ENCODE results near the gene NFATC2. TPM values are rescaled to one million over a fixed set of nuclear protein-coding genes. Genes with fewer than 3 reads are reported as not detected.

Gene NFATC2
- polyA plus RNA-seq, 1 donor = 22.3 TPM

DNA sequence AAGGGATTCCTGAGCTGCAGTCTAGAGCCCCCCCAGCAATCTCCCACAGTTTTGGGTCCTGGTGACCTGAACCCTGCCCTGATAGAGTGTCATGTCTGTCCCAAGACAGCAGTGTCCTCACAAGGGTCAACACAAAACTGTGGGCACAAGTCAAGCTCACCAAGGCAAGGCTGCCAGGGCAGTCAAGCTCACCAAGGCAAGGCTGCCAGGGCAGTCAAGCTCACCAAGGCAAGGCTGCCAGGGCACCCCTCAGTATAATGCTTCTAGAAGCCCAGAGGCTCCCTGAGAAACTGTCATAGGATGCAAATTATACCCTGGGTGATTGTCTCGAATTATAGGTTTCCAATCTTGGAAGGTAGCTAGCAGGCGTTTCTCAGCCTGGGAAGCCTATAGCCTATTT is 108.5 kb downstream of the NFATC2 start:
- WGBS (ENCODE audit: insufficient coverage, low lambda C conversion rate) = no CpG with 5 or more reads among the region's 2 CpGs
- peaks cover 66% of the 10 kb centered on the region for H3K36me3 ChIP-seq (ENCODE audit: control insufficient read depth, insufficient read depth, low read length)
- DNase-seq = no peak

DNA sequence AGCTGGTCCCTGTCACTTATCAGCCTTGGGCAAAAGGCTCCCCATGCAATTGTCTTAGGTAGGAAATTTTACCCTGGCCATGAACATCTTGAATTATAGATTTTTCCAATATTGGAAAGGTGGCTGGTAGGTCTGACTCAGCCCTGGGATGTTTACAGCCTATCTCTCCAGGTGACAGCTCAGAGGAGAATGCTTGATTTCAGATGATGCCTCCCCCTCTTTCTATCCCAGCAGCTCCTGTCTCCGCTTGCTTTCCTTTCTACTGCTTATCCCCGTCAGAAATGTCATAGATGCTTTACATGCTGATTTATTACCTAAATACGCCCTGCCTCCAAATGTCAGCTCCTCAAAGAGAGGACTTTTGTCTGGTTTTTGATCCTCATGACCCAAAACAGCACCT is 109.6 kb downstream of the NFATC2 start:
- Histone ChIP-seq H3K27me3 (ENCODE audit: control insufficient read depth, insufficient read depth, low read length) (no peaks in the 10 kb centered on the region), H3K9me3 (ENCODE audit: control insufficient read depth, low read depth, low read length) (no peaks in the 10 kb centered on the region), H3K27ac (ENCODE audit: low read length) (no peak overlapping the region), H3K36me3 (ENCODE audit: control insufficient read depth, insufficient read depth, low read length) (peaks cover 65% of the 10 kb centered on the region), H3K4me1 (ENCODE audit: control insufficient read depth, insufficient read depth, low read length) (peaks cover 4% of the 10 kb centered on the region), H3K4me3 (ENCODE audit: low read length) (no peak overlapping the region)
- WGBS (ENCODE audit: insufficient coverage, low lambda C conversion rate) = 100% methylated on average over 2 of the region's 3 CpGs
- DNase-seq = no peak

More for the DNA sequence above, 108.5 kb downstream of the NFATC2 start:
- H3K4me1 ChIP-seq (ENCODE audit: control insufficient read depth, insufficient read depth, low read length) = no peaks in the 10 kb centered on the region
- H3K27me3 ChIP-seq (ENCODE audit: control insufficient read depth, insufficient read depth, low read length) = no peaks in the 10 kb centered on the region
- no peak overlapping the region for H3K4me3 ChIP-seq (ENCODE audit: low read length)
- H3K27ac ChIP-seq (ENCODE audit: low read length) = no peak overlapping the region
- no peaks in the 10 kb centered on the region for H3K9me3 ChIP-seq (ENCODE audit: control insufficient read depth, low read depth, low read length)

DNA sequence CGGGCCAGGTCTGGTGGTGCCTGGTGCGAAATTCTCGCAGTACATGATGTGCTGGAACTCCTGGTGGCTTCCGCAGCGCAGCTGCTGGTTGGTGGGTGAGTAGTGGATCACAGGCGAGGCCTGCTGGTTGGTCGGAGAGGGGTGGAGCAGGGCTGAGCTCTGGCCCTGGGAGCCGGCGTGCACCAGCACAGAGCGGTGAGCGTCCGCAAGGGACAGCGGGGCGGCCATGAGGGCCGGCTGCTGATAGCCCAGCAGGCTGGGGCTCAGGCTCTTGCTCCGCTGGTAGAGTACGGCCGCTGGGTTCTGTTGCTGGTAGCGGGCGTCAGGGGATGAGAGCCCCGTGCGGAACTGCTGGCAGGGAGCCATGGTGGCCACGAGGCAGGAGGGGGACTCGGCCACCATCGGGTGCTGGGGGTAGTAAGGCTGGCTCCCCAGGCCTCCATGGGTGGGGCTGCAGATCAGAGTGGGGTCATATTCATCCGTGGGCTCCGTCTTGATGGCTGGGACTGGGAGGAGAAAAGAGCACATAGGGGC is 110.2 kb downstream of the NFATC2 start:
- Histone ChIP-seq H3K36me3 (ENCODE audit: control insufficient read depth, insufficient read depth, low read length) (peaks cover 62% of the 10 kb centered on the region), H3K4me1 (ENCODE audit: control insufficient read depth, insufficient read depth, low read length) (peaks cover 7% of the 10 kb centered on the region), H3K9me3 (ENCODE audit: control insufficient read depth, low read depth, low read length) (no peaks in the 10 kb centered on the region), H3K4me3 (ENCODE audit: low read length) (no peak overlapping the region), H3K27me3 (ENCODE audit: control insufficient read depth, insufficient read depth, low read length) (no peaks in the 10 kb centered on the region), H3K27ac (ENCODE audit: low read length) (no peak overlapping the region)
- WGBS (ENCODE audit: insufficient coverage, low lambda C conversion rate) = no CpG with 5 or more reads among the region's 27 CpGs
- DNase-seq = no peak

DNA sequence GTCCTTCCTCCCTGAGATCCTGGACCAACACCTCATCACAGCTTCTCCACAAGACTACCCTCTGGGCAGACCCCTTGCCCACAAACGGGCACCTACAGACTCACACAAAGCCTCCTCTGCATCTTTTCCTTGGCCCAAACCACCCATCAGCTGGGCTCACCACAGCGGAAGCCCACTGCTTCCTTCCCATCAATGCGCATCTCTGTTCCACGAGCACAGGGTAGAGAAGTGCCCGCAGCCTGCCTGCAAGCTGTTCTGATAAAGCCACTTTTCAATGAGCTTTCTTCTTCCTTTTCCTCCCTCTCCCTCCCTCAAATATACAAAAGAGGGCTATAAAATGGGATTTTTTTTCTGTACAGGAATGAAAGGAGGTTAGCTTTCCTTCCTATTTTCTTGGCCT is 111.2 kb downstream of the NFATC2 start:
- Histone ChIP-seq H3K9me3 (ENCODE audit: control insufficient read depth, low read depth, low read length) (no peaks in the 10 kb centered on the region), H3K4me1 (ENCODE audit: control insufficient read depth, insufficient read depth, low read length) (peaks cover 7% of the 10 kb centered on the region), H3K4me3 (ENCODE audit: low read length) (no peak overlapping the region), H3K27me3 (ENCODE audit: control insufficient read depth, insufficient read depth, low read length) (no peaks in the 10 kb centered on the region), H3K27ac (ENCODE audit: low read length) (no peak overlapping the region), H3K36me3 (ENCODE audit: control insufficient read depth, insufficient read depth, low read length) (peaks cover 68% of the 10 kb centered on the region)
- 78% methylated on average over 4 of the region's 5 CpGs for WGBS (ENCODE audit: insufficient coverage, low lambda C conversion rate)
- no peak for DNase-seq

DNA sequence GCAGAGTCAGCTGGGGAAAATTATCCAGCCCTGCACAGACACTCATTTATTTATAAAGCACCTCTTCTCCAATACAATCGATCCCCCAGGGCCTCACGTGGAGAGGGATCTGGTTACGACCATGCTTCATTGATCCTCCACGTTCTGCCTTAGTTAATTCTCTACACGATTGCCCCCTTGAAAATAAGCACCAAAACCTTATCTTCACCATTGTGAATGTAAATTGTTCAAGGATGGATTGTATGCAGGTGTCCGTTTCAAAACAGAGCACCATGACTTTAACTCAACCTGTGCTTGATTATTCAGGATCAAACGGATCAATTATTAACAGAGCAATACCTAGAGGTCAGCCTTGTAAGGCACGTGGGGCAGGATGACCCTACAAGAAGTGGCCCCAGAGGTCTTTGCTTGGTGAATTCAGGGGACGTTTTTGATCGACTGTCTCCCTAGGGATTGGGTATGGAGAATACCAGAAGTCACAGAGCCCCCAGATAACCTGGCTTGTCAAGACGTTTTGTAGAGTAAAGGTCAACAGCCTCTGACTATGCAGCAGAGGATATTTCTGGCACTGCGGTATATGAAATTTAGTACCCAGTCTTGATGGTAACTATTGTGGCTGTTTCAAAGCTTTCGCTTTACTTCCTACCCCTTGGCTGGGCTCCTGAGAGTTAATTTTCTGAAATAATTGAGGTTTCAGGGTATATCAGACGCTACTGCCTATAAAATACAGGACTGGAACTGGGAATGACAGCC is 112.1 kb downstream of the NFATC2 start:
- H3K36me3 ChIP-seq (ENCODE audit: control insufficient read depth, insufficient read depth, low read length) = peaks cover 68% of the 10 kb centered on the region
- 100% methylated on average over 1 of the region's 14 CpGs for WGBS (ENCODE audit: insufficient coverage, low lambda C conversion rate)

DNA sequence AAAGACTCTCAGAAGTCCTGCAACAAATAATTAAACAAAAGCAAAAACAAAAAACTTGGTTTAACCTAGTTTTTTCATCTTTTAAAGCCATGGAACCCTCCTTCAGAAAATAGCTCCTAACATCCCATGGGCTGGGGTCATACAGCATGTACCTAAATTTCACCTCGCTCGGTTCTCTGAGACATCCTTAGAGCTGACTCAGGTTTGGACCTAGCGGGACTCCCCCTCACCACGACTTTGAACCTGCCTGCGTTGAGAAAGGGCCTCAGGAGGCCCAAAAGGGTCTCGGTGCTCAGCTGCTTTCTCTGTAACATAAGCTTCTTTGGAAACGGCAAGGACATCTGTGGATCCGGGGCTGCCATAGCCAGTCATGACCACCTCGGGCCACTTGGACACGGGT is 112.8 kb downstream of the NFATC2 start:
- no peak overlapping the region for H3K4me3 ChIP-seq (ENCODE audit: low read length)
- no peak overlapping the region for H3K27ac ChIP-seq (ENCODE audit: low read length)
- no CpG with 5 or more reads among the region's 10 CpGs for WGBS (ENCODE audit: insufficient coverage, low lambda C conversion rate)
- no peaks in the 10 kb centered on the region for H3K27me3 ChIP-seq (ENCODE audit: control insufficient read depth, insufficient read depth, low read length)
- peaks cover 7% of the 10 kb centered on the region for H3K4me1 ChIP-seq (ENCODE audit: control insufficient read depth, insufficient read depth, low read length)
- DNase-seq = no peak
- H3K9me3 ChIP-seq (ENCODE audit: control insufficient read depth, low read depth, low read length) = no peaks in the 10 kb centered on the region
- H3K36me3 ChIP-seq (ENCODE audit: control insufficient read depth, insufficient read depth, low read length) = peaks cover 68% of the 10 kb centered on the region

More for the DNA sequence above, 112.1 kb downstream of the NFATC2 start:
- H3K4me3 ChIP-seq (ENCODE audit: low read length) = no peak overlapping the region
- H3K27ac ChIP-seq (ENCODE audit: low read length) = no peak overlapping the region
- peaks cover 7% of the 10 kb centered on the region for H3K4me1 ChIP-seq (ENCODE audit: control insufficient read depth, insufficient read depth, low read length)
- DNase-seq = no peak
- no peaks in the 10 kb centered on the region for H3K27me3 ChIP-seq (ENCODE audit: control insufficient read depth, insufficient read depth, low read length)
- no peaks in the 10 kb centered on the region for H3K9me3 ChIP-seq (ENCODE audit: control insufficient read depth, low read depth, low read length)

DNA sequence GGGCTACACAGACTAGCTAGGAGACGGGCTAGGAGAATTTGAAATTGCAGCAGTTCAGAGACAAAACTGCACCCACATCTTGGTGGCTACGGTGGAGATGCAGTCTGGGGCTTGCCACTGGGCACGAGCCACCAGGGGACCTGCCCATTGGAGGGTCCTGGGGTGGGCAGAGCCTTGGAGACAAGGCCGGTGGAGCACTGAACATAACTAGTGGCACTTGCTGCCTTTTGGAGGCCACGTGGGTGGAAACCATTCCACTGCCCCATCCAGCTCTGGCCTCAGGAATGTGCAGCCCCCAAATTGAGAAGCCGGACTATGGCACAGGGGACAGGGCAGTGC is 113.4 kb downstream of the NFATC2 start:
- Histone ChIP-seq H3K4me1 (ENCODE audit: control insufficient read depth, insufficient read depth, low read length) (peaks cover 7% of the 10 kb centered on the region), H3K9me3 (ENCODE audit: control insufficient read depth, low read depth, low read length) (no peaks in the 10 kb centered on the region), H3K4me3 (ENCODE audit: low read length) (no peak overlapping the region), H3K36me3 (ENCODE audit: control insufficient read depth, insufficient read depth, low read length) (peaks cover 68% of the 10 kb centered on the region), H3K27me3 (ENCODE audit: control insufficient read depth, insufficient read depth, low read length) (no peaks in the 10 kb centered on the region), H3K27ac (ENCODE audit: low read length) (no peak overlapping the region)
- no peak for DNase-seq
- no CpG with 5 or more reads among the region's 6 CpGs for WGBS (ENCODE audit: insufficient coverage, low lambda C conversion rate)

DNA sequence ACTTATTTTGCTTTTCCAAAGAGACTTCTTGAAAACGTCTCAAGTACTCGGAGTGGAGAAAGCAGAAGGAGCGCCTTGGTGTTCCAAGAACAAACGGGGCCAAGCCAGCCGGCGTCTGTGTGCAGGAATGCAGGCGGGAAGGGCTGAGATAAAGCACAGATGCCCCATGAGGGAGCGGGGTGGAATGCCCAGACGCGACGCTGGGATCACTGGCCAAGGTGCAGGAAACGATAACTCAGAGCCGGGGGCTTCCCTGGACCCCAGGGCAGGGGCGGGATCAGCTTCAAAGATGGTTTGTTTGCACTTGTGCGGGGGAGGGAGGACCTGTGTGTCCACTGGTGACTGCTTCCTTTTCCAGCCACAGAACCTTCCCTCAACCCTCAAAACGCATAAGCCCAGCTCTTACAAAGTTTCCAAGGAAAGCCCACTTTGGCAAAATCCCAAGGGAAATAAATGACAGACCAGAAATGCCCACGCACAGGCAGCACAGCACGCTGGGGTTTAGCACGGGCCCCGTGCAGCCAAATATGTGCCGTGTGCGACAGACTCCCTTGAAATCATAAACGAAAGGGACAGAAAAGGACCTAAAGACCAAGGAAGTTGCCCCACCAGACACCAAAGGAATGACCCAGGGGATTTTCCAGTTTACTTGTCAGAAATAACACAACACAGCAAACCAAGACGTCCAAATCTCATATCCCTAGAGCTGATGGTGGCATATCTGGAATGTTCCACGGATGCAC is 113.9 kb downstream of the NFATC2 start:
- DNase-seq = peak; percentile 52 to 68
- Histone ChIP-seq H3K27me3 (ENCODE audit: control insufficient read depth, insufficient read depth, low read length) (no peaks in the 10 kb centered on the region), H3K4me3 (ENCODE audit: low read length) (no peak overlapping the region), H3K36me3 (ENCODE audit: control insufficient read depth, insufficient read depth, low read length) (peaks cover 65% of the 10 kb centered on the region), H3K9me3 (ENCODE audit: control insufficient read depth, low read depth, low read length) (no peaks in the 10 kb centered on the region), H3K4me1 (ENCODE audit: control insufficient read depth, insufficient read depth, low read length) (peaks cover 7% of the 10 kb centered on the region), H3K27ac (ENCODE audit: low read length) (no peak overlapping the region)
- no CpG with 5 or more reads among the region's 25 CpGs for WGBS (ENCODE audit: insufficient coverage, low lambda C conversion rate)

DNA sequence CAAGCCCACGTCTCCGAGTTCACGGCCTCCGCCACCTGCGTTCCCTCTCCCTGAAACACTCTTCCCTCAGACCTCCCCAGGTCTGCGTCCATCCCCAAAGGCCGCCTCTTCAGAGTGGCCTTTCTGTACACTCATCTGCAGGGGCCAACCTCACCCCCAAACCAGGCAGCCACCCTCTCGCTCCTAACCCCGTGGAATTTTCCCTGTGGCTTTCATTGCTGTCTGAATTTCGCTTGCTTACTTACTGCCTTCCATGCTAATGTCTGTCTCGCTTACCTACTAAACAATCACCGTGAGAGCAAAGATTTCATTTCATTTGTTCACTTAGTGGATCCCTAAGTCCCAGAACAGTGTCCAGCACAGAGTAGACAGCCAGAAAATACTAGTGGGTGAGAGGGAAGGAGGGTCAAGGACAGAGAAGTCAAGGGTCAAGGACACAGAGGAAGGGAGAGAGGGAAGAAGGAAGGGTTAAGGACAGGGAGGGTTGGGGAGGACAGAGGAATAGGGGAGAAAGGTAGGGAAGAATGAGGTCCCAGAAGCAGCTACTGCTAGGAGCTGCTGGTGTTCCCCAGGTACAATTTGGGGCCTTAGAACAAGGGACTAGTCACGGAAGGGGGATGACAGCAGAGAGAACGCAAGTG is 114.7 kb downstream of the NFATC2 start:
- whole genome bisulfite sequencing (ENCODE audit: insufficient coverage, low lambda C conversion rate) = 74% methylated on average over 3 of the region's 14 CpGs
- Histone ChIP-seq H3K27me3 (ENCODE audit: control insufficient read depth, insufficient read depth, low read length) (no peaks in the 10 kb centered on the region), H3K9me3 (ENCODE audit: control insufficient read depth, low read depth, low read length) (no peaks in the 10 kb centered on the region), H3K4me1 (ENCODE audit: control insufficient read depth, insufficient read depth, low read length) (peaks cover 7% of the 10 kb centered on the region), H3K4me3 (ENCODE audit: low read length) (no peak overlapping the region), H3K27ac (ENCODE audit: low read length) (no peak overlapping the region), H3K36me3 (ENCODE audit: control insufficient read depth, insufficient read depth, low read length) (peaks cover 65% of the 10 kb centered on the region)
- no peak for DNase-seq

Data from large intestine (tissue), 3 donors.